HepG2 (cell line): ENCODE results near the gene GARIN3. TPM values are rescaled to one million over a fixed set of nuclear protein-coding genes. Genes with fewer than 3 reads are reported as not detected.

ENCODE experiments used
- ATAC-seq: fragments of 200-7000 bp; cut with Tn5 transposase; 3 replicates; pipeline ENCODE4 v1.9.1; 2020; ENCODE audit warnings: mild to moderate bottlenecking, moderate library complexity
- BruUV-seq: library from RNA; stranded (reverse); fragments of 400-500 nt; replicated peaks from 2 replicates; lab custom pipeline; 2021; lab: Mats Ljungman, UMichigan
- CTCF ChIA-PET: fragments of 300-600 bp; formaldehyde crosslinking; extraction: SDS; loops from one replicate; lab custom pipeline; 2021; ENCODE audit warnings: low total read pairs, inconsistent platforms, low intra/inter-chr PET ratio; lab: Yijun Ruan, JAX
- POLR2A ChIA-PET: fragments of 350-600 bp; sonication (Branson Sonifier 250); formaldehyde crosslinking; loops from one replicate; lab custom pipeline; 2020; ENCODE audit warnings: antibody characterized with exemption, inconsistent platforms; lab: Yijun Ruan, JAX
- DNase-seq: peaks from one replicate; pipeline ENCODE4 v3.0.0-alpha.2; 2015; ENCODE audit warnings: low spot score
- FAIRE-seq: peaks from 3 replicates; lab custom pipeline; 2011; peaks lifted over from hg19 to GRCh38; lab: Jason Lieb, UNC
- H2AFZ ChIP-seq: one replicate; pipeline ENCODE4 v1.6.1; 2011; ENCODE audit warnings: low read length, inconsistent platforms
- H3K27ac ChIP-seq: fragments of 300-600 bp; 3 replicates; pipeline ENCODE4 v1.8.0; 2011; ENCODE audit warnings: mixed run types, mild to moderate bottlenecking, mixed read lengths, low read length, inconsistent platforms; ENCODE audit not compliant: insufficient read depth; ENCODE audit errors: extremely low read length
- H3K27me3 ChIP-seq, 2 experiments: fragments of 200-600 bp in 1 of 2; 2 replicates in 1 of 2; 3 replicates in 1 of 2; pipeline versions ENCODE4 v1.6.0 to v1.8.0; 2011; ENCODE audit warnings: low read length in 2 of 2, mild to moderate bottlenecking in 2 of 2, moderate library complexity in 2 of 2, inconsistent platforms in 1 of 2; ENCODE audit not compliant: insufficient read depth in 2 of 2, control insufficient read depth in 1 of 2
- H3K36me3 ChIP-seq, 2 experiments: fragments of 200-600 bp in 1 of 2; replicated peaks in 1 of 2; 2 replicates in 1 of 2; 3 replicates in 1 of 2; pipeline versions ENCODE4 v1.5.1 to v1.8.0; 2011; ENCODE audit warnings: low read length in 2 of 2, inconsistent platforms in 1 of 2; ENCODE audit not compliant: insufficient read depth in 2 of 2, control insufficient read depth in 1 of 2
- H3K4me1 ChIP-seq: 2 replicates; pipeline ENCODE4 v1.5.1; 2012; ENCODE audit warnings: low read length, inconsistent platforms; ENCODE audit not compliant: insufficient read depth
- H3K4me2 ChIP-seq: 2 replicates; pipeline ENCODE4 v1.6.0; 2011; ENCODE audit warnings: low read depth, low read length, inconsistent platforms
- H3K4me3 ChIP-seq, 3 experiments: fragments of 200-600 bp in 1 of 3; sonication (generic), shearing (Covaris generic) in 1 of 3; replicated peaks in 1 of 3; 2 replicates each; pipeline ENCODE4 v1.5.1; 2011 to 2016; ENCODE audit warnings: low read length in 3 of 3, inconsistent platforms in 2 of 3, low read depth in 2 of 3, mild to moderate bottlenecking in 2 of 3, control low read depth in 1 of 3, mixed read lengths in 1 of 3; ENCODE audit not compliant: insufficient read depth in 1 of 3
- H3K79me2 ChIP-seq: one replicate; pipeline ENCODE4 v1.6.1; 2011; ENCODE audit warnings: low read length, inconsistent platforms; ENCODE audit not compliant: insufficient read depth
- H3K9ac ChIP-seq: 2 replicates; pipeline ENCODE4 v1.6.0; 2011; ENCODE audit warnings: mild to moderate bottlenecking, low read depth, low read length, inconsistent platforms; ENCODE audit not compliant: insufficient read depth
- H3K9me3 ChIP-seq: 2 replicates; pipeline ENCODE4 v1.5.1; 2012; ENCODE audit warnings: mild to moderate bottlenecking, low read length
- H4K20me1 ChIP-seq: 2 replicates; pipeline ENCODE4 v1.6.0; 2011; ENCODE audit warnings: inconsistent platforms, mild to moderate bottlenecking, low read length, moderate library complexity; ENCODE audit not compliant: insufficient read depth
- ATRX ChIP-seq: sonication (generic); formaldehyde crosslinking; IDR thresholded peaks from 2 replicates; pipeline ENCODE4 v1.4.0; 2020; ENCODE audit warnings: missing genetic modification reagents, borderline replicate concordance
- BRCA1 ChIP-seq: sonication (generic); formaldehyde crosslinking; IDR thresholded peaks from 2 replicates; pipeline ENCODE4 v1.4.0; 2020; ENCODE audit warnings: missing genetic modification reagents
- DNMT3B ChIP-seq: conservative IDR thresholded peaks from 2 replicates; pipeline ENCODE4 v1.6.1; 2016; ENCODE audit warnings: missing biosample characterization, control low read depth
- DZIP1 ChIP-seq: sonication (generic); formaldehyde crosslinking; IDR thresholded peaks from 2 replicates; pipeline ENCODE4 v1.5.0; 2020; ENCODE audit warnings: mild to moderate bottlenecking, missing genetic modification reagents
- HMG20A ChIP-seq: IDR thresholded peaks from 2 replicates; pipeline ENCODE4 v1.6.1; 2016; ENCODE audit warnings: borderline replicate concordance
- KLF13 ChIP-seq: sonication (generic); formaldehyde crosslinking; IDR thresholded peaks from 2 replicates; pipeline ENCODE4 v1.4.0; 2020; ENCODE audit warnings: mild to moderate bottlenecking, missing genetic modification reagents
- MIER3 ChIP-seq: IDR thresholded peaks from 2 replicates; pipeline ENCODE4 v1.6.1; 2016; ENCODE audit warnings: missing compliant biosample characterization, borderline replicate concordance
- SP4 ChIP-seq: sonication (generic); formaldehyde crosslinking; IDR thresholded peaks from 2 replicates; pipeline ENCODE4 v1.8.1; 2023; ENCODE audit warnings: mild to moderate bottlenecking, missing genetic modification reagents
- TAF15 ChIP-seq: fragments of 200-400 bp; formaldehyde crosslinking; IDR thresholded peaks from one replicate; pipeline ENCODE4 v1.6.1; 2018; ENCODE audit warnings: mild to moderate bottlenecking, low read depth, low read length; ENCODE audit not compliant: poor library complexity, severe bottlenecking
- ZNF136 ChIP-seq: sonication (generic); formaldehyde crosslinking; IDR thresholded peaks from 2 replicates; pipeline ENCODE4 v1.8.1; 2022; ENCODE audit warnings: low read depth, mild to moderate bottlenecking, moderate library complexity, missing genetic modification reagents
- ZNF160 ChIP-seq: sonication (generic); formaldehyde crosslinking; IDR thresholded peaks from 2 replicates; pipeline ENCODE4 v1.8.0; 2022; ENCODE audit warnings: mild to moderate bottlenecking, inconsistent platforms, missing genetic modification reagents
- ZNF180 ChIP-seq: sonication (generic); formaldehyde crosslinking; IDR thresholded peaks from 2 replicates; pipeline ENCODE4 v1.4.0; 2020; ENCODE audit warnings: low read depth, missing genetic modification reagents, borderline replicate concordance
- ZNF205 ChIP-seq: IDR thresholded peaks from 2 replicates; pipeline ENCODE4 v1.6.1; 2018; ENCODE audit warnings: missing biosample characterization, missing genetic modification reagents
- ZNF33A ChIP-seq: sonication (generic); formaldehyde crosslinking; IDR thresholded peaks from 2 replicates; pipeline ENCODE4 v1.5.1; 2020; ENCODE audit warnings: missing genetic modification reagents, mild to moderate bottlenecking, moderate library complexity, borderline replicate concordance
- ZNF431 ChIP-seq: sonication (generic); formaldehyde crosslinking; IDR thresholded peaks from 2 replicates; pipeline ENCODE4 v1.9.0; 2022; ENCODE audit warnings: missing genetic modification reagents, low read depth, mild to moderate bottlenecking, borderline replicate concordance
- ZNF768 ChIP-seq: sonication (generic); formaldehyde crosslinking; IDR thresholded peaks from 2 replicates; pipeline ENCODE4 v1.4.0; 2020; ENCODE audit warnings: missing genetic modification reagents
- WGBS: methylation state at CpG from one replicate; pipeline ENCODE4 v1.1.6; 2017; ENCODE audit warnings: low lambda C conversion rate; 5-methylcytosine and 5-hydroxymethylcytosine counted together
- in situ Hi-C: cut with HindIII; loops from 2 replicates; pipeline ENCODE4 v1.10.0; 2017; ENCODE audit warnings: low pct_unique_long_range_greater_than_20kb; ENCODE audit not compliant: extremely low pct_ligation_motif_present
- intact Hi-C: fragments of 100-400 bp; cut with micrococcal nuclease; formaldehyde crosslinking; loops from one replicate; pipeline ENCODE4 v1.10.0; 2022; ENCODE audit not compliant: unreplicated experiment
- polyA plus RNA-seq, 8 experiments: library from polyadenylated mRNA; depleted of rRNA in 3 of 8; stranded (reverse) in 7 of 8; unstranded in 1 of 8; fragments of >200 nt; fragmentation: Illumina TruSeq in 4 of 8; extraction: Trizol in 4 of 8; gene quantifications; 2 replicates each; pipeline versions ENCODE4 v1.2.1 to v1.2.3, GENCODE V29; 2011 to 2016; ENCODE audit warnings: low read depth in 4 of 8, missing spikeins in 1 of 8, mixed read lengths in 1 of 8; ENCODE audit not compliant: insufficient read depth in 1 of 8
- total RNA-seq, 5 experiments: library from RNA; depleted of rRNA; stranded (reverse); fragments of >200 nt; fragmentation: Illumina TruSeq; extraction: Trizol; gene quantifications; 2 replicates each; pipeline ENCODE4 v1.2.3, GENCODE V29; 2016; ENCODE audit warnings: low read depth in 1 of 5

The GARIN3 gene
- total and polyA plus RNA-seq, 2 of the 13 experiments (the other 11 are each of a cell fraction or from before 2014, with no cell fraction given) = not detected

GRCh38 chr5:157132281-157132612 is 33.8 kb downstream of the GARIN3 start:
- Histone ChIP-seq H3K9me3 (no peaks in the 10 kb centered on the region), H3K9ac (no peak overlapping the region), H3K4me2 (no peak overlapping the region), H2AFZ (no peak overlapping the region), H3K4me1 (peaks cover 24% of the 10 kb centered on the region; the same call in 1 of the 2 replicates), H4K20me1 (no peaks in the 10 kb centered on the region), H3K27ac (no peak overlapping the region), H3K79me2 (no peaks in the 10 kb centered on the region), H3K36me3 (no peaks in the 10 kb centered on the region), H3K4me3 (no peak overlapping the region), H3K27me3 (no peaks in the 10 kb centered on the region)
- POLR2A ChIA-PET = interaction anchor here (2.5 kb wide), 1 partner anchor 10 kb away, joined by 10 read pairs; the partner anchor contains the start of gene MED7
- CTCF ChIA-PET = interaction anchor here (0.8 to 1.1 kb wide), 2 partner anchors 295 to 316 kb away, joined by 3 read pairs; no protein-coding TSS in a partner anchor
- FAIRE-seq (no peak), DNase-seq (no peak), ATAC-seq (no peak)
- no TSS peak for BruUV-seq
- TF ChIP-seq HMG20A (CRISPR knock-in tag) (no peak), ZNF431 (no peak), ZNF136 (CRISPR knock-in tag) (no peak), DZIP1 (CRISPR knock-in tag) (no peak), TAF15 (no peak), DNMT3B (CRISPR knock-in tag) (no peak), SP4 (CRISPR knock-in tag) (no peak), ZNF768 (CRISPR knock-in tag) (no peak), ATRX (CRISPR knock-in tag) (no peak), ZNF205 (CRISPR knock-in tag) (no peak), ZNF33A (CRISPR knock-in tag) (no peak), ZNF180 (CRISPR knock-in tag) (no peak), BRCA1 (CRISPR knock-in tag) (no peak), MIER3 (no peak), KLF13 (no peak), ZNF160 (no peak)
- in situ Hi-C loops = loop anchor here (25.0 kb wide), 3 partner anchors 295 to 1195 kb away; no protein-coding TSS in a partner anchor
- intact Hi-C loops = loop anchor here (1.0 to 10.0 kb wide), 5 partner anchors 195 to 1517 kb away; no protein-coding TSS in a partner anchor
- WGBS = 7% methylated on average over 1 of the region's 1 CpG
